Ramos (cell line): ENCODE results near the gene KAZN.

Source experiments
- in situ Hi-C: fragments of 300-500 bp; cut with MboI; formaldehyde crosslinking; loops from one replicate; pipeline ENCODE4 v1.14.3; 2022; ENCODE audit warnings: low sequenced_read_pairs; ENCODE audit not compliant: unreplicated experiment

KAZN gene

DNA sequence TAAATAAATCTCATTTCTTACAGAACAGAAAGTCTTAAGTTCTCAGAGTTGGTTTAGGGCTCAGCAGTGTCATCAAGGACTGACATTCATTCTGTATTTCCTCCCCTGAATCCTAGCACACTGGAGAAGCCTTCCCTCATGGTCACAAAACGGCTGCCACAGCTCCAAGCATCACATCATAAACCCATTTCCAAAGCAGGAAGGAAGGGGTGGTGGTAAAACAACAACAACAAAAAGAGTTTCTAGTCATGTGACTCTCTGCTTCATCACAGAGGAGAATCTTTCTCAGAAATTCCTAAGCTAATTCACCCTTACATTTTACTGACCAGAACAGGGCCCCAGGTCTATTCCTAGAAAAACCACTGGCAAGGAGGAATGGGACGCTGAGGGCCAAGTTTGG lies 210.3 kb downstream of the KAZN start:
- in situ Hi-C loops: no loop called here

- in situ Hi-C loops: no loop called here
Observed at GRCh38 chr1:14809191-14809981, 210.9 kb downstream of the KAZN start.

DNA sequence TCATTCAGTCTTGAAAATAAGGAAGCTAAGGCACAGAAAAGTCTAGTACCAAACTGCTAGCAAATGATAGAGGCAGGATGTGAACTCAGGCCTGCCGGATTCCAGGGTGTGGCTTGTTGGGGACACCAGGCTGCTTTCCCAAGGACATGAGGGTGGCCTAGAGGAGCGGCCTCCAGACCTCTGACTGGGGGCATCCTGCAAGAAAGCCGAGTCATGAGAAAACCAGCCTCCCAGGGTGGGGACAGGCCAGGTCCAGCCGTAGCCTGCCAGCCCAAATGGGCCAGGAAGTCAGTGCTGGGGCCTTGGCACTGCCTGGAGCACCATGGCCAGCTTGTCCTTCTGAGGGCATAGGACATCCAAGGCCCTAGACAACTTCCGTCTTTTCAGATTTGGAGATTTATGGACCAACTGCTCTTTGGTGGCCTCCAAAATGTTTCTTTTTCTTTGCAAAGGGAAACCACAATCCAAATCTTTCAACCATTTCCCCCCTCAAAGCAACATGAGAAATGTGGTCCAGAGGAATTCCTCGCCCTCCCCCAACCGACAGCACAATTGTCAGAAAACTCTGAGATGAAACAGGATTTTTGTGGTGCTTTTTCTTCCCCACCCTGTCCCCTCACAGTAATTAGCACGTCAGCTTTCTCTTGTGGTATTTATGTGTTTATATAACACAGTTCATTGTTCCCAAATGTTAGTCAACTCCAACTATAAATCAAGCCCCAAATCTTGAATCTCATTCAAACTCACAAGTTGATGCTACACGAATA lies 212.3 kb downstream of the KAZN start:
- in situ Hi-C loops: no loop called here

GRCh38 chr1:14811573-14811972 lies 213.1 kb downstream of the KAZN start:
- in situ Hi-C loops: no loop called here

DNA sequence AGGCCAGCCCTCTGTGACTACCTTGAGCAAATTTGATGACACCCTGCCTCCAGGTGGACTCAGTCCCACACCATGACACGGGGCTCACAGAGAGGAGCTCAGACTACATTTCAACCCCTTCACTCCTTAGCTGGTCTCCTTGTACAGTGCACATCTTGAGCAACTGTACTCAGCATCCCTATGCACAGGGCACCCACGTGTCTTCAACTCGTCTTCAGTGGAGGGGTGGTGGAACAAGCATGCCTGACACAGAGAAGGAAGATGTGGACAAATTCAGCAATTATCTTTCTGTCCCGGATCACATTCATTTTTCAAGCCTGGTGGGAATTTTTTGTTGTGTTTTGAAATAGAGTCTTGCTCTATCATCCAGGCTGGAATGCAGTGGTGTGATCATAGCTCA lies 213.7 kb downstream of the KAZN start:
- in situ Hi-C loops: no loop called here

GRCh38 chr1:14815175-14815877 lies 216.8 kb downstream of the KAZN start:
- in situ Hi-C loops: no loop called here

- in situ Hi-C loops: no loop called here
Observed at GRCh38 chr1:14817223-14818170, 219.0 kb downstream of the KAZN start.

DNA sequence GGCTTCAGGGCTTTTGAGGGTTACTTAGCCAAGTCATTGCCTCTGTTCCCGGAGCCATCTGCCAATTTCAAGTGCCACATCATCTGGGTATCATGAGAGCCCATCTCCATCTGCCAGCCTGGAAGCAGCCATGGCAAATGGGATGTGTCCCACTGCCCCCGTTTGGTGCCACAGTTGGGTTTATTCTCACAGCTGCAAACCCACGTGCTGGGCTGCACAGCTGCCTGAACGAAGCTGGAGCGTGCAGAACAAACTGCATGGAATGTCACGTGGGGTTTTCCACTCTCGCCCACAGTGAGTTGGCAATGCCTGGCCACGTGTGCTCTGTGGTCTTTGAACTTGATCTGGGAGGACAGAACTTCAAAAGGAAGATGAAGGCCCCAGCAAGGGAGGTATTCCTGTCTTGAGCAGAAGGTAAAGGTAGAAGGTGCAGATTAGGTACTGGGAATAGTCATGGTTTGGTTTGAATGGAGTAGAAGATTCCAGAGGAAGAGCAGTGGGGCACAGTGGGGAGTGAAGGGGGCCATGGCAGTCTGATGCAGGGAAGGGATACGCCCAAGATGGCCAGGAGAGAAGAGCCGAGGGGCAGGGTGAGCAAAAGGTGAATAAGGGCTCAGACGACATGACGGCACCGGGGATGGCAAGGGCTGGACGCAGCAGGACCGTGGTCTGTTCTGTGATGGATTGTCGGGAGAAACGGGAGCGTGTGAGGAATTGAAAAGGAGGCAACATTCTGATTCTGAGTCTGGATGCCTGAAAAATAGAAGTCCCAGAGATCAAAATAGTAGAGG lies 222.0 kb downstream of the KAZN start:
- in situ Hi-C loops: no loop called here

DNA sequence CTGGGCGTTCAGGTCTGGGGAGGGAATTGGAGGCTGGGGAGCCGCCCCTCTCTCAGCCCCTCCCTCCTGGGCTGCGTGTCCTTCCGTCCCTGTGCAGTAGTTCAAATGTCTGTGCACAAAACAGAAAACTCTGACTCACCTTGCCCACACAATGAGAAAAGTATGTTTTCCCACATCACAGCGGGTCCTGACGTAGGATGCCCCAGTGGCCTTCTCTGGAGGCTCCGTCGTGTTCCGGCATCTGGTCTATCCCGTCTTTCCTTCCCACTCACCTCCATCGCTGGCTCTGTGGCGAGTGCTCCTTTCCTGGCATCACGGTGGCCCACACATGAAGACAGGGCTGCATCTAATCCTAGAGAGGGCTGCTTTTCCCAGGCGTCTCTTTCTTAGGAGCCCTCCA lies 224.0 kb downstream of the KAZN start:
- in situ Hi-C loops: no loop called here

DNA sequence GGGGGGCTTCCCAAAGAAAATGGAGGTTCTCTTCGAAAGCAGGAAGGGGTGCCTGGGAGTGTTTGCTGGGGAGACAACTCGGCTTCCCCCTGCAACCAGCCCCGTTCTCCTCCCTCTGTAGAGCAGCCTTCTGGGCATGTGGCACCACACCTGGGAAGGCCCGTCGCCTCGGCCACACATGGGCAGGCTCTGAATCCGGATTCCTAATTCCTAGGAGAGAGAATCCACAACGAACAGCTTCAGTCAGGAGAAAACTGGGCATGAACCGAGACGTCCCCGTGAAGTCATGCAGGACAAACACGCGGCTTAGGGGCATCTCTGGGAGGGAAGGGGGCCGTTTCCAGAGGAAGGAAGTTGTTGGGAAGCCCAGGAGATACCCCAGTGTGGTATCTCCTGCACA lies 224.5 kb downstream of the KAZN start:
- in situ Hi-C loops: no loop called here

DNA sequence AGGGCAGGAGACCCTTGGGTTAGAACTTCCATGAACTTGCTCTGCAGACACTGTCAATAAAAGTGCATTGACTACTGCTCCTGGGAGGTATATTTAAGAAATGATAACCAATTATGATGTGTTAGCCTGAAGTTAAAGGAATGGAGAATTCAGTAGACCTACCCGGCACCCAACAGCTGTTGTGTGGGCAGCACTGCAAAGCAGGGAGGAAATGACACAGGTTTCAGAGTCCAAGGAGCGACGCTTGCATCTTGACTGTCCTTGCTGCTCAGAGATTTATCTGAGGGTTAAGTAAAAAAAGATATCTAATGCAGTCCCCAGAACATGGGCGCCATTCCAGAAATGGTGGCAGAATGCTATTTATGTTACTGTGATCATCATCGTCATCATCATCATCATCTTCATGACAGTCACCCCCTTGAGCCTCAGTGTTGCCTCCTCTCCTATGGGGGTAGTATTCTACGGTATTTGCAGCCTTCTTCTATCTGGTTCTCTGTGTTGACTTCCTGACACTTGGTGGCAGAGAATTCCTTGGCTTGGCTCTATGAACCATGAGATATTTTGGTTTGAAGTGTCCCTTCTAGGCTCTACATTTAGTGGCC lies 225.9 kb downstream of the KAZN start:
- in situ Hi-C loops: no loop called here

DNA sequence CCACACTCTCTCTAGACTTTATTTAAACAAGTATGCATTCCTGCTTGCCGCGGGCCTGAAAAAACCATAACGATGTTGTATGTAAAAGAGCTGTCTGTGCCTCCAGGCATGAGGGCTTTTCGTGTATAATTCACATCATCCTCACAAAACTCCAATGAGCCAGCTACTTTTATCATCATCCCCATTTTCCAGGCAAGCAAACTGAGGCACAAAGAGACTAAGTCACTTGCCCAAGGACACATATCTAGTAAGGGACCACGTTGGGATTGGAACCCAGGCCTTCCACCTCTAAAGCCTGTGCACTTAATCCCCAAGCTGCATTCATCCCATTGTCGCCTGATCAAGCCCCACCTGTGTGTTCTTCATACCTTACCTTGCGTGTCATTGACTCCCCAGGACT lies 226.9 kb downstream of the KAZN start:
- in situ Hi-C loops: no loop called here

DNA sequence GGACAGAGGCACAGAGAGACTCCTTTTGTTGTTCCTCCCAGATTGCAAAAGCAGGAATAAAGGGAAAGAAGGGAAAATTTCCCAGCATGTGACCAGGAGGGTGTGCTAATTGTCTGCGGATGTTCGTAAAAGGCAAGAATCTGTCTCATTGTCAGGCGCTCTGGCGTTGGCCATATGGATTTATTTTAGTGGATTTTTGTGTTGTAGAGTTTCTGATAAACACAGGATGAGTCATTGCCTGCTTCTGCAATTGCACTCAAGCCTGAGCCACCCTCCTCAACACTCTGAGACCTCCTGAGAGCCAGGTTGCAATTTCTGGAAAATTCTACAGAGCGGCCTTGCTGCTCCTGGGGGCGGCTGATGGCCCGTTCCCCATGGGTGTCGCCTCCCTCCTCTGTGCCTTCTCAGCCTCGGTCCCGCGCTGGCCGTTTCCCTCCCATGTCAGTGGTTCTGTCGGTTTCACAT lies 227.7 kb downstream of the KAZN start:
- in situ Hi-C loops: no loop called here

DNA sequence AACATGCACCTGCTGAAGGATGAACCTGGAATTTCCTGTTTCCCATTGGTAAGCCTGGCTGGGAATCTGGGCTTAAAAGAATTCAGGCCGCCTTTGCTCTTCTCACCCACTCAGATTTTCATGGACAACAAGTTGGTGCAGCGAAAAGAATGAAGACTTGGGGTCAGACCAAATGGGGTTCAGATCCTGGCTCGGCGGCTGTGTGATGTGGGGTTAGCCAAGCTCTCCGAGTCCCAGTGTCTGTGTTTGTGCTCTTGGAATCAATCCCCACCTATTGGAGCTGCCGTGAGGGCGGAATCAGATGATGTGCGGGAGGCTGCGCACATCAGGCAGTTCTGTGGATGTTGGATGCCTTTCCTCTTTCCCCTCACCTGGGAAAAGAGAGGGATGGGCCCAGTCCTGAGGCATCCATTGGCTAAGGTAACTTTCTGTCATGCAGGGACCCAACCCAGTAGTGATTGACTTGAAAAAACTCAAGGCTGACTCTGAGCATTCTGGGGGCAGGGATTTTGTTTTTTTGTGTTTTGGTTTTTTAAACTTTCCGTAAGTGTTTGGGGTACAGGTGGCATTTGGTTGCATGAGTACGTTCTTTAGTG lies 228.3 kb downstream of the KAZN start:
- in situ Hi-C loops: no loop called here

DNA sequence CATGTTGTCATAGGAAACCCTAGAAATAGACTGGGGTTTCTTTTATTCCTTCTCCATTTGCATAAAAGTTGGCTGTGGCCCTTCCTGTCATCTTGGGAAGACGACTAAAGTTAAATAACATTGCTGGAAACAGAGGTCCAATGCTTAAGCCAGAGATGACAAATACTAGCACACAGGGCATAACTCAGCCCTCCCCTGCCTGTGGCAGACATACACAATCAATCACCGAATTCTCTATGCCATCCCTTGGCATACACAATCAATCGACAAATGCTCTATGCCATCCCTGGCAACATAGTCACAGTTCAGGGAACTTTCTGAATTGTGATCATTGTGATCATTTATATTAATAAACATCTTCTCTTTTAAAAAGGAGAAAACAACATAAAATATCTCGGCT lies 229.4 kb downstream of the KAZN start:
- in situ Hi-C loops: no loop called here

DNA sequence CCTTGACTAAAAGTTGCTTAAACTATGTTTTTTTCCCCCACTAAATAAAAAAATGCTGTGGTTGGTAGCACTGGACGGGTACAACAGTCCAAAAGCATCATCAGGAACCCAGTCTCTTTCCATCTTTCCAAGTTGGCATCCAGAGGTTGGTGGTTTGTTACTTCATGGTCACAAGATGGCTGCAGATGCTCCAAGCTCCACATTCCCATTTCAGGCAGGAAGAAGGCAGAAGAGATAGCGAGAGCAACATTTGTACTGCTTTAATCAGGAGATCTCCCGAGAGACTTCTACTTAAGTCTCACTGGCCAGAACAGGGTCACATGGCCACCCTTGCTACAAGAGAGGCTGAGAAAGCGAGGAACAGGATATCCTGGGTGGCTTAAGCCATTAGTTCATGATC lies 230.2 kb downstream of the KAZN start:
- in situ Hi-C loops: no loop called here

GRCh38 chr1:14835725-14836124 lies 237.2 kb downstream of the KAZN start:
- in situ Hi-C loops: no loop called here

DNA sequence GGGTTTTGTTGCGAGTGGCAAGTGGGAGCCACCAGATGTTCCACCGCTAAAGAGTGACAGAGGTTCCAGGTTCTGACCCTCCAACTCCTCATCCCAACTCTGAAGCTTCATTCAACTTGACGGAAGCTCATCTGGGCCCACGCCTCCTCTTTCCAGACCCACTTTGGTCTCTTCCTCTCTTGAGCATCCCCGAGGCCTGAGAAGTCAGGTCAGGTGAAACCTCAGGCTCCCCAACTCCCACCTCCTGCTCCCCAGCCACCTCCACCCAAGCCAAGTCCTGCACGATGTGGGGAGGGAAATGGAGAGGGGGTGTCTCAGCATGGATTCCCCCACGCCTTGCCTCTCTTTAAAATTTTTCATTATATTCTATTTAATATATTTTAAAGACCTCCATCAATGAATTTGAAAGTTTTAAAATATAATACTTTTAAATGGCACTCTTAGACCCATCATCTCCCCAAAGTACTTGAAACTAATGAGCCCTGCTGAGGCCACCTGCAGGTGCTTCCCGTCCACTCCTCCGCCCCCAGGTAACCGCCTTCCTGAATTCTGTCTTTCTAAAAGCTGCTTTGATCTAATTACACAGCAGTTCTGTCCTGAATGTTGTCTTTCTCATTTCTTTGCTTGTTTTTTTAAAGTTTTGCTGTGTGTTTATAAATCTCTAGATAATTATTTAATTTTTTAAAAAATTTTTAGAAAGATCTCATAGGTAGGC lies 238.1 kb downstream of the KAZN start:
- in situ Hi-C loops: no loop called here
